ENCODE results near the gene UBE2E2.

UBE2E2 gene

GRCh38 chr3:23259515-23259914 lies 56.4 kb downstream of the UBE2E2 start:
- TF ChIP-seq, protein P1, sequence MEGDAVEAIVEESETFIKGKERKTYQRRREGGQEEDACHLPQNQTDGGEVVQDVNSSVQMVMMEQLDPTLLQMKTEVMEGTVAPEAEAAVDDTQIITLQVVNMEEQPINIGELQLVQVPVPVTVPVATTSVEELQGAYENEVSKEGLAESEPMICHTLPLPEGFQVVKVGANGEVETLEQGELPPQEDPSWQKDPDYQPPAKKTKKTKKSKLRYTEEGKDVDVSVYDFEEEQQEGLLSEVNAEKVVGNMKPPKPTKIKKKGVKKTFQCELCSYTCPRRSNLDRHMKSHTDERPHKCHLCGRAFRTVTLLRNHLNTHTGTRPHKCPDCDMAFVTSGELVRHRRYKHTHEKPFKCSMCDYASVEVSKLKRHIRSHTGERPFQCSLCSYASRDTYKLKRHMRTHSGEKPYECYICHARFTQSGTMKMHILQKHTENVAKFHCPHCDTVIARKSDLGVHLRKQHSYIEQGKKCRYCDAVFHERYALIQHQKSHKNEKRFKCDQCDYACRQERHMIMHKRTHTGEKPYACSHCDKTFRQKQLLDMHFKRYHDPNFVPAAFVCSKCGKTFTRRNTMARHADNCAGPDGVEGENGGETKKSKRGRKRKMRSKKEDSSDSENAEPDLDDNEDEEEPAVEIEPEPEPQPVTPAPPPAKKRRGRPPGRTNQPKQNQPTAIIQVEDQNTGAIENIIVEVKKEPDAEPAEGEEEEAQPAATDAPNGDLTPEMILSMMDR (IDR thresholded peaks at IDR 0.05; ENCODE audit: extremely low read depth, insufficient read depth, missing control alignments) = no peak
- in situ Hi-C loops (cut with MboI; ENCODE audit: low pct_unique_long_range_greater_than_20kb, low sequenced_read_pairs, unreplicated experiment) = no loop called here

GRCh38 chr3:23262766-23263165 lies 59.6 kb downstream of the UBE2E2 start:
- DNase-seq (ENCODE audit: low spot score) = no peak
- in situ Hi-C loops (cut with MboI; ENCODE audit: low pct_unique_long_range_greater_than_20kb, low sequenced_read_pairs, unreplicated experiment) = no loop called here
- TF ChIP-seq, protein P1 (IDR thresholded peaks at IDR 0.05; ENCODE audit: extremely low read depth, insufficient read depth, missing control alignments) = no peak

More at GRCh38 chr3:23259515-23259914, 56.4 kb downstream of the UBE2E2 start:
- DNase-seq (ENCODE audit: low spot score) = no peak

GRCh38 chr3:23263796-23264195 lies 60.7 kb downstream of the UBE2E2 start:
- TF ChIP-seq, protein P1 (IDR thresholded peaks at IDR 0.05; ENCODE audit: extremely low read depth, insufficient read depth, missing control alignments) = no peak
- in situ Hi-C loops (cut with MboI; ENCODE audit: low pct_unique_long_range_greater_than_20kb, low sequenced_read_pairs, unreplicated experiment) = no loop called here
- no peak for DNase-seq (ENCODE audit: low spot score)

DNA sequence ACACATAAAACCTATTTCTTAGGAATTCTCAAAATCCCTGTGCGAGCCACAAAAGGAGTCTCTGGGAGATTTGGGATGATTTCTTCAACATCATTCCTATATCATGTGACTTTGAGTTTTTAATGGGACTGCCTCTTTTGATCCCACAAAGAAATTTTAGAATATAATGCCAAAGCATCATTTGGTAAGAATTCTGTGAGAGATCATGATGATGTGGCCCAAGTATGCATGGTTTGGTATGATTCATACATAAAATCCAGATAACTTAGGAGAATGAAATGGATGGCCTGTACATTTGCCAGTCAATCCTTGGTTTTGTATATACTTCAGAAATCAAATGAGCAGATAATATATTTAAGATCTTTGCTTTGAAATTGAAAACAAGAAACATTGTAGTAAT lies 61.3 kb downstream of the UBE2E2 start:
- in situ Hi-C loops (cut with MboI; ENCODE audit: low pct_unique_long_range_greater_than_20kb, low sequenced_read_pairs, unreplicated experiment) = no loop called here
- TF ChIP-seq, protein P1 (IDR thresholded peaks at IDR 0.05; ENCODE audit: extremely low read depth, insufficient read depth, missing control alignments) = no peak

DNA sequence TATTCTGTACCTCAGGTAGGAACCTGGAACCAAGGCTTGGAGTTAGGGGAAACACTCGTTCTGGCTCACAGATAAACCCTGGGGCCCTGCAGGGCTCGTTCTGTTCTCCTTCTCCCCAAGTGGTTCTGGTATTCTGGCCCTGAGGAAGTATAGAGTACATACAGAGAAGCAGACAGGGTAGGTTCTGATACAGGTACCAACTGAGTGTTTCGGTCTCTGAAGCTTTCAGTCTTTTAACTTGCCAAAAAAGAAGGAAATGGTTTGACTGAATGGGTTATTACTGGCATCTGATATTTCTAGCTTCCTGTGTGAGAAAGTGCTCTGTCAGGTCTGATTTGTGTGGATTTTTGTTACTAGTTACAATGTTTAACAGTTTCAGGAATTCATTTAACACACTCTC lies 67.3 kb downstream of the UBE2E2 start:
- TF ChIP-seq, protein P1 (IDR thresholded peaks at IDR 0.05; ENCODE audit: extremely low read depth, insufficient read depth, missing control alignments) = no peak
- in situ Hi-C loops (cut with MboI; ENCODE audit: low pct_unique_long_range_greater_than_20kb, low sequenced_read_pairs, unreplicated experiment) = no loop called here
- no peak for DNase-seq (ENCODE audit: low spot score)

More for the DNA sequence above, 61.3 kb downstream of the UBE2E2 start:
- no peak for DNase-seq (ENCODE audit: low spot score)

- TF ChIP-seq, protein P1 (IDR thresholded peaks at IDR 0.05; ENCODE audit: extremely low read depth, insufficient read depth, missing control alignments) = no peak
- in situ Hi-C loops (cut with MboI; ENCODE audit: low pct_unique_long_range_greater_than_20kb, low sequenced_read_pairs, unreplicated experiment) = no loop called here
- DNase-seq (ENCODE audit: low spot score) = no peak
These were observed 69.0 kb downstream of the UBE2E2 start for GRCh38 chr3:23271876-23272741.
